ENCODE measurements around the gene HPF1.

DNA sequence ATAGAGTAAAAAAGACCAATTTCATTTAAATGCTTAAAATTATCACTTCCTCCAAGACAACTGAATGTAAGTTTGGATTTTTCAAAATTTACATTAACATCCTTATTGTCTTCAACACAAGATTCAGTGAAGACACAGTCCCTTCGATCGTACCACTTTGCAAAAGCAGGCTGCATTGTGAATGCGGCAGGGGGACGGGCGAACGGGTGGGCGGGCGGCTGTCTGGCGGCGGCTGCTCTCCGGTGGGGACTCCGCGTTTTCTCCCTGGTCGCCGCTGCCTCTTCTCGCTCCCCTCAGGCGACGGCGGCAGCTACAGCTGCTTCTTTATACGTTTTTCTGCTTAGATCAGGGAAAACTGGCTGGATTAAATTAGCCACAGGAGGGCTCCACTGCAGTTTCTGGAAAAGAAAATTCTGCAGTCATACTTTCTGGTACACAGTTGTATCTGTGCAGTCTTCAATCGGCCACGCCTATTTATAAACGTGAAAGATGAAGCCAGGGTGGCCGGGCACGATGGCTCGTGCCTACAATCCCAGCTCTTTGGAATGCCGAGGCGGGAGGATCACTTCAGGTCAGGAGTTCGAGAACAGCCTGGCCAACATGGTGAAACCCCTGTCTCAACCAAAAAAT is 33.9 kb upstream of the HPF1 start:
- TF ChIP-seq HOXA5 (CRISPR knock-in tag; IDR thresholded peaks at IDR 0.05) (no peak), ZNF652 (CRISPR knock-in tag; IDR thresholded peaks at IDR 0.05; ENCODE audit: borderline replicate concordance, low read depth) (no peak), MYNN (CRISPR knock-in tag; IDR thresholded peaks at IDR 0.05; ENCODE audit: low read depth) (no peak), NFKB2 (CRISPR knock-in tag; IDR thresholded peaks at IDR 0.05; ENCODE audit: borderline replicate concordance) (no peak), RCOR2 (CRISPR knock-in tag; IDR thresholded peaks at IDR 0.05) (no peak), JUND (CRISPR knock-in tag; IDR thresholded peaks at IDR 0.05) (no peak), HDAC2 (CRISPR knock-in tag; IDR thresholded peaks at IDR 0.05) (no peak), ZNF747 (CRISPR knock-in tag; IDR thresholded peaks at IDR 0.05; ENCODE audit: borderline replicate concordance) (no peak), HNF4G (IDR thresholded peaks at IDR 0.05; ENCODE audit: borderline replicate concordance, low read depth, low read length) (no peak), HNF4G (CRISPR knock-in tag; IDR thresholded peaks at IDR 0.05; ENCODE audit: borderline replicate concordance, low read depth) (no peak), SIN3A (IDR thresholded peaks at IDR 0.05; ENCODE audit: borderline replicate concordance, low read depth, low read length) (no peak)
- TF ChIP-seq, protein P1, sequence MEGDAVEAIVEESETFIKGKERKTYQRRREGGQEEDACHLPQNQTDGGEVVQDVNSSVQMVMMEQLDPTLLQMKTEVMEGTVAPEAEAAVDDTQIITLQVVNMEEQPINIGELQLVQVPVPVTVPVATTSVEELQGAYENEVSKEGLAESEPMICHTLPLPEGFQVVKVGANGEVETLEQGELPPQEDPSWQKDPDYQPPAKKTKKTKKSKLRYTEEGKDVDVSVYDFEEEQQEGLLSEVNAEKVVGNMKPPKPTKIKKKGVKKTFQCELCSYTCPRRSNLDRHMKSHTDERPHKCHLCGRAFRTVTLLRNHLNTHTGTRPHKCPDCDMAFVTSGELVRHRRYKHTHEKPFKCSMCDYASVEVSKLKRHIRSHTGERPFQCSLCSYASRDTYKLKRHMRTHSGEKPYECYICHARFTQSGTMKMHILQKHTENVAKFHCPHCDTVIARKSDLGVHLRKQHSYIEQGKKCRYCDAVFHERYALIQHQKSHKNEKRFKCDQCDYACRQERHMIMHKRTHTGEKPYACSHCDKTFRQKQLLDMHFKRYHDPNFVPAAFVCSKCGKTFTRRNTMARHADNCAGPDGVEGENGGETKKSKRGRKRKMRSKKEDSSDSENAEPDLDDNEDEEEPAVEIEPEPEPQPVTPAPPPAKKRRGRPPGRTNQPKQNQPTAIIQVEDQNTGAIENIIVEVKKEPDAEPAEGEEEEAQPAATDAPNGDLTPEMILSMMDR (CRISPR knock-in tag; IDR thresholded peaks at IDR 0.05), result peak; percentile 59
- TF ChIP-seq, protein P2, sequence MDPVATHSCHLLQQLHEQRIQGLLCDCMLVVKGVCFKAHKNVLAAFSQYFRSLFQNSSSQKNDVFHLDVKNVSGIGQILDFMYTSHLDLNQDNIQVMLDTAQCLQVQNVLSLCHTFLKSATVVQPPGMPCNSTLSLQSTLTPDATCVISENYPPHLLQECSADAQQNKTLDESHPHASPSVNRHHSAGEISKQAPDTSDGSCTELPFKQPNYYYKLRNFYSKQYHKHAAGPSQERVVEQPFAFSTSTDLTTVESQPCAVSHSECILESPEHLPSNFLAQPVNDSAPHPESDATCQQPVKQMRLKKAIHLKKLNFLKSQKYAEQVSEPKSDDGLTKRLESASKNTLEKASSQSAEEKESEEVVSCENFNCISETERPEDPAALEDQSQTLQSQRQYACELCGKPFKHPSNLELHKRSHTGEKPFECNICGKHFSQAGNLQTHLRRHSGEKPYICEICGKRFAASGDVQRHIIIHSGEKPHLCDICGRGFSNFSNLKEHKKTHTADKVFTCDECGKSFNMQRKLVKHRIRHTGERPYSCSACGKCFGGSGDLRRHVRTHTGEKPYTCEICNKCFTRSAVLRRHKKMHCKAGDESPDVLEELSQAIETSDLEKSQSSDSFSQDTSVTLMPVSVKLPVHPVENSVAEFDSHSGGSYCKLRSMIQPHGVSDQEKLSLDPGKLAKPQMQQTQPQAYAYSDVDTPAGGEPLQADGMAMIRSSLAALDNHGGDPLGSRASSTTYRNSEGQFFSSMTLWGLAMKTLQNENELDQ (CRISPR knock-in tag; IDR thresholded peaks at IDR 0.05; ENCODE audit: borderline replicate concordance), result no peak
- TF ChIP-seq, protein P3, sequence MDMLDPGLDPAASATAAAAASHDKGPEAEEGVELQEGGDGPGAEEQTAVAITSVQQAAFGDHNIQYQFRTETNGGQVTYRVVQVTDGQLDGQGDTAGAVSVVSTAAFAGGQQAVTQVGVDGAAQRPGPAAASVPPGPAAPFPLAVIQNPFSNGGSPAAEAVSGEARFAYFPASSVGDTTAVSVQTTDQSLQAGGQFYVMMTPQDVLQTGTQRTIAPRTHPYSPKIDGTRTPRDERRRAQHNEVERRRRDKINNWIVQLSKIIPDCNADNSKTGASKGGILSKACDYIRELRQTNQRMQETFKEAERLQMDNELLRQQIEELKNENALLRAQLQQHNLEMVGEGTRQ (IDR thresholded peaks at IDR 0.05; ENCODE audit: low read depth, low read length), result no peak
- TF ChIP-seq, protein P3 (CRISPR knock-in tag; IDR thresholded peaks at IDR 0.05; ENCODE audit: borderline replicate concordance), result no peak

All from HepG2 (cell line).